ENCODE measurements around the gene GPR35.

GRCh38 chr2:240615396-240615795 lies 9.9 kb upstream of the GPR35 start:
- TF ChIP-seq CTCF (IDR thresholded peaks at IDR 0.05) = no peak
- TF ChIP-seq POLR2AphosphoS5 (IDR thresholded peaks at IDR 0.05; ENCODE audit: low read depth, low read length) = no peak

Data from Panc1 (cell line).